Stimulated activated CD8-positive, alpha-beta memory T cell treated with anti-CD3 and anti-CD28 coated beads, Interleukin-12 subunit alpha, Interleukin-12 subunit beta, amount 100 ng/mL, for 1 hour (primary cell): ENCODE results near the gene EHD2.
"Not testable (repeated sequence)": the region's sequence is repeated elsewhere in the genome, so short reads cannot be mapped to it uniquely, and the experiment has no call there.

Experiments used
- DNase-seq: peaks from one replicate; pipeline ENCODE4 v3.0.0-alpha.2; 2020; ENCODE audit warnings: low read depth

EHD2 gene

DNA sequence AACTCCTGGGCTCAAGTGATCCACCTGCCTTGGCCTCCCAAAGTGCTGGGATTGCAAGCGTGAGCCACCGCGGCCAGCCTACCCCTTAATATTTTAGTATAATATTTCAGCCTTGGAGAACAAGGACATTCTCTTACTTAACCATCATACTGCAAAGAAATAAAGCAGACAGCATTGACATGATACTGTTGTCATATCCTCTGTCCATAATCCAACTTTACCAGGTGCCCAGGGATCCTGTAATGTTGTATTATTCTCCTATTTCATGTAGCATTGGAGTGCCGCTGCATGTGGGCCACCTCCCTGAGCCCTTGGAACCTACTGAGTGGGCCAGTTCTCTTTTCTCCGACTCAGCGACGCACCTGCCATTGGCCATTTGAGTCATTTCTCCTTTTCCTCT lies 21.4 kb upstream of the EHD2 start:
- DNase-seq, result no peak

DNA sequence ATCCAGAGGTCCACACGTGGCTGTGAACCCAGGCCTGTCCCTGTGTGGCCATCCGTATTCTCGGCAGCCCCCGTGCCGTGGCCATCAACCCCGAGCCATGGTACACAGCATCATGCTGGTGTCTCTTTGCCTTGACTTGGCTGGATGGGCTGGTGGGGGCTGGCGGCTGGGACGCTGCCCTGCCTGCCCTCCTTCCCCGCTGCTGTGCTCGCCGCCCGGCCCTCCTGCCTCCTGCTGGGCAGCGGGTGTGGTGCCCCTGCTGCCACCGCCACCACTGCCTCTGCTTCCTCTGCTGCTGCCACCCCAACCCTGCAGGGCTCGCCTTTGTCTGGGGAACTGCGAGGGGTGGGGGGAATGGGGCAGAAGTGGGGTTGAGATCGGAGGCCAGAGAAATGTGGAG lies 19.7 kb upstream of the EHD2 start:
- DNase-seq, result no peak

DNA sequence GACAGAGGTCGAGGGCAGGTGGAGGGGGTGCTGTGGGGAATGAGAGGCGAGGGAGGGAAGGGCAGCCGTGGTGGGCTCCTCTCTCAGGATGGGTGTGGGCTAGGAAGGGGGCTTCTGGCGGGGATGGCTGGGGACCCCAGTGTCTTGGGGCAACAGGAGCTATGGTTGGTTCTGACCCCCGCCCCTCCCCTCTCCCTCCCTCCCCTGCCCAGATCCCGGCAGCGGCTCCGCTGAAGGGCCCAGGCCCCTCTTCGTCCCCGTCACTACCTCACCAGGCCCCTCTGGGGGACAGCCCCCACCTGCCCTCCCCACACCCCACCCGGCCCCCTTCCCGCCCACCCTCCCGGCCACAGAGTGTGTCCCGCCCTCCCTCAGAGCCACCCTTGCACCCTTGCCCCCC lies 19.3 kb upstream of the EHD2 start:
- DNase-seq, result no peak

DNA sequence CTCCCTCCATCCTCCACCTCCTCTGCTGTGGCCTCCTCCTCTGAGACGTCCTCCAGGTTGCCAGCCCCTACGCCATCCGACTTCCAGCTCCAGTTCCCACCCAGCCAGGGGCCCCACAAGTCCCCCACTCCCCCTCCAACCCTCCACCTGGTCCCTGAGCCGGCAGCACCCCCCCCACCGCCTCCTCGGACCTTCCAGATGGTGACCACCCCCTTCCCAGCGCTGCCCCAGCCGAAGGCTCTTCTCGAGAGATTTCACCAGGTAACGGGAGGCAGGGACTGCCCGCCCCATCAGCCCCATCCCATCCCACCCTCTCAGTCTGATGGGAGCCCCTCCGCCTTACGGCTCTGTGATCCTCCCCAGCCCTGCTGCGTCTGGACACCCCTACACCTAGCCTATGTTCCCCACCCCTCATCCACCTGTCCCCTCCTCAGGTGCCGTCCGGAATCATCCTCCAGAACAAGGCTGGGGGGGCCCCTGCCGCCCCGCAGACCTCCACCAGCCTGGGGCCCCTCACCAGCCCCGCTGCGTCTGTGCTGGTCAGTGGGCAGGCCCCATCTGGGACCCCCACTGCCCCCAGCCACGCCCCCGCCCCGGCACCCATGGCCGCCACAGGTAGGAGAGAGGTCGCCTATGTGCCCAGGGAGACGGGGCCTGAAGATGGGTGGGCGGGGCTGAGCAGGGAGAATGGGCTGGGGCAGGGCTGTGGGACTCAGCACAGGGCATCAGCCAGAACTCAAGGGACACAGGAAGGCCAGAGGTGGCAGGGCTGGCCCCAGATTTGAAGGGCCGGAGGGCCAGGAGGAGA lies 18.6 kb upstream of the EHD2 start:
- no peak for DNase-seq

DNA sequence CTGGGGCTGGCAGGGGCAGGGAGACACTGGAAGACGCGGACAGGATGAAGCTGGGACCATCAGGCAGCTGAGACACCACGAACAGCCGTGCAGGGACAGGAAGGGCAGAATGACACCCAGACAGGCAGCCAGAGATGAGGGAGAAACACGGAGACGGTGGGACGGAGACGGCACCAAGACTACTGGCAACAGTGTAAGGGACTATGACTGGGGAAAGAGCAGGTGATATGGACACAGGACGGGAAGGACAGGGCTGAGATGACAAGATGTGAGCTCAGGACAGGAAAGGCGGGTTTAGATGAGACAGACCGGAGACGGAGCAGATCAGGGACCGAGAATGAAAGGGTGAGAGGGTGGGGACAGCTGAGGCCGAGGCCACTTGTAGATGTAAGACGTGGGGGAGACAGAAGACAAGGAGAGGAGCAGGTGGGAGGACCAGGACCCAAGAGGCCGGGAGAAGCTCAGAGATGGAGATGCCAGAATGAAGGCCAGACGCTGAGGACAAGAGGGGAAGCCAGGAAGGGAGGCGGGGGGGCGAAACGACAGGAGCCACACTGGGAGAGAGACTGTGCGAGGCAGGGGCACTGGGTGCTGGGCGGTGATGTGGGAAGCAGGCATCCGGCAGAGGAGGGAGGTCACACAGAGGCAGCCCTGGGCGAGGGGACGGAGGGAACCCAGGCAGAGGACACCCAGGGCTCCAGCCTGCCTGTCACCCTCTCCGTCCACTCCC lies 17.5 kb upstream of the EHD2 start:
- no peak for DNase-seq

DNA sequence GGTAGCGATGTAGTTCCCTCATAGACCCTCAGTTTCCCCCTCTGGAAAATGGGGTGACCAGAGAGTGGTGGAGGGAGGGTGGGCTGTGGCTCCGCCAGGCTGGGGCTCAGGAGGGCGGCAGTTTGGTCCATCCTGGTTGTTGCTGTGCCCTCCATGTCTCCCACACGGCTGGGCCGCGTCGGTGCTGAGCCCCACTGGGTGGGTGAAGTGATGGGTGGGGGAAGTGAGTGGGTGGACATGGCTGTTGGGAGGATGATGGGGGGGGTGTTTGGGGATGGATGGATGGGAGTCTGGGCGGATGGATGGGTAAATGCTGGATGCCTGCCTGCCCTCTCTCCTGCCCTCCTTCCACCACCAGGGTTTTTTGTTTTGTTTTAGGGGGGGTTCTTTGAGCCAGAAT lies 16.6 kb upstream of the EHD2 start:
- no peak for DNase-seq

DNA sequence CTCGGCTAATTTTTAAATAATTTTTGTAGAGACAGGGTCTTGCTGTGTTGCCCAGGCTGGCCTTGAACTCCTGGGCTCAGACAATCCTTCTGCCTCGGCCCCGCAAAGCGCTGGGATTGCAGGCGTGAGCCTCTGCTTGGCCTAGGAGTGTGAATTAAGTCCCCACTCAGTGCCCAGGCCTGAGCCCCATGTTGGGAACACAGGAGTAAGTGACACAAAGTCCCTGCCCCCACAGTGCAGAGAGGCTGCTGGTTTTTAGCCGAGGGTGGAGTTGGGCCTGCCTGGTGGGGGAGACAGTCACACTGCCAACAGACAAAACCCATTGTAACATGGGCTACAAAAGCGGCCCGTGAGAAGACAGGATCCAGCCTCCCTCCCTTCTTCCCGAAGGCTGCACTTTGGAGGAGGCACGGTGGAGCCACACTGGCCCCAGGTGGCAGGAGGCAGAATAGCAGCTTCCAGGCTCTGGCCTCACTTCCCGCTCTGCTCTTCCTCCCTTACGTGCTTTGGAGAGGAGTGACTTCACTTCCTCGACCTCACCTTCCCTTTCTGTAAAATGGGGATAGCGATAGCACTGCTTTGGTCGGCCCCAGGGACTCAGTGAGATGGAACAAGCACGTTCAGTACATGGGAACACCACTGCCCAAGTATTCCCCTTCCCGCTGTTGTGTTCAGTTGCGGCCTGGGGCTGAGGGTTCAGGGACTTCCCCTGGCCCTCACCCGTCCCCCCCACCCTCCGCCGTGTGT lies 15.2 kb upstream of the EHD2 start:
- peak; percentile 16 for DNase-seq

DNA sequence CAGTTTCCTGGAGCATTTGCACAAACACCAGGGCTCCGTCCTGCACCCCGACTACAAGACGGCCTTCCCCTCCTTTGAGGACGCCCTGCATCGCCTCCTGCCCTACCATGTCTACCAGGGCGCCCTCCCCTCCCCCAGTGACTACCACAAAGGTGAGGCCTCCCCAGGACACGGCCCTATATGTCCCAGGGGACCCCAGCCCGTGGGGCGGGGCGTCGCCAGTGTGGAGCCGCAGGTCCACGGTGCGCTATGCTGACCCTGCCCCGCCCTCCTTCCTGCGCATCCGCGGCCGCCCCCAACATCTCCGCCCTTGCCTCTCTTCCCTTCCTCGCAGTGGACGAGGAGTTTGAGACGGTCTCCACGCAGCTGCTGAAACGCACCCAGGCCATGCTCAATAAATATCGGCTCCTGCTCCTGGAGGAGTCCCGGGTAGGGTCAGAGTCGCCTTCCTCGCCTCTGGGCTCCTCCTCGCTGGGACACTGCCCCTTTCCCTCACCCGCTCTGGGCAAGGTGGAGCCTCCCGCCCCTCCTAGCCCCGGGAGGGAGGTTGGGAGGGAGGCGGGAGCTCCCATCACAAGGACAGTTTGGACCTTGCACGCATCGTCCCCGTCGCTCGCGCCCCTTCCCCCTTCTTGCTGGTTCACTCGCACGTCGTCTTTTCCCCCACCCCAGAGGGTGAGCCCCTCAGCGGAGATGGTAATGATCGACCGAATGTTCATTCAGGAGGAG lies 14.4 kb upstream of the EHD2 start:
- no peak for DNase-seq

DNA sequence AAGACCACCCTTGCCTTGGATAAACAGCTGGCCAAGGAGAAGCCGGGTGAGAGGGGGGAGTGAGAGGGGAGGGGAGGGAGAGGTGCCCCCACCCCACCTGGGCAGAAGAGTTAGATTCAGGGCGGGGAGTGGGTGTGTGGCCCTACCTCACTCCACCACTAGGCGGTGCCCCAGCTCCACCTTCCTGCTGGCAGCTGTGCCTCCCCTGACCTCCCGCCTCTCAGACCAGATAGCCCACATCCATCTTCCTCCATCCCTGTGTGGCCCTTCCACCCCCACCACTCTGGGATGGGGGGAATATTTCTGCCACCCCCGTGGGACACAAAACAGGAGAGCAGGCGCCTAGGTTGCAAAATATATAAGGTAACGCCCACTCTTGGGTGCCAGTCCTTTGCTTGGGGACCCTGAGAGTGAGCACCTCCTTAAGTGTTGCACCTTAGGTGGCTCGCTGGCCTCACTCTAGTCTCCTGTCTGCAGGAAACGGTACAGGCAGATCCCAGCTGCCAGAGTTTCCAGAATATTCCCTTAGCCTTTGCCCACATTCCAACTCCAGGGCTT lies 13.8 kb upstream of the EHD2 start:
- DNase-seq, result peak; percentile 13

DNA sequence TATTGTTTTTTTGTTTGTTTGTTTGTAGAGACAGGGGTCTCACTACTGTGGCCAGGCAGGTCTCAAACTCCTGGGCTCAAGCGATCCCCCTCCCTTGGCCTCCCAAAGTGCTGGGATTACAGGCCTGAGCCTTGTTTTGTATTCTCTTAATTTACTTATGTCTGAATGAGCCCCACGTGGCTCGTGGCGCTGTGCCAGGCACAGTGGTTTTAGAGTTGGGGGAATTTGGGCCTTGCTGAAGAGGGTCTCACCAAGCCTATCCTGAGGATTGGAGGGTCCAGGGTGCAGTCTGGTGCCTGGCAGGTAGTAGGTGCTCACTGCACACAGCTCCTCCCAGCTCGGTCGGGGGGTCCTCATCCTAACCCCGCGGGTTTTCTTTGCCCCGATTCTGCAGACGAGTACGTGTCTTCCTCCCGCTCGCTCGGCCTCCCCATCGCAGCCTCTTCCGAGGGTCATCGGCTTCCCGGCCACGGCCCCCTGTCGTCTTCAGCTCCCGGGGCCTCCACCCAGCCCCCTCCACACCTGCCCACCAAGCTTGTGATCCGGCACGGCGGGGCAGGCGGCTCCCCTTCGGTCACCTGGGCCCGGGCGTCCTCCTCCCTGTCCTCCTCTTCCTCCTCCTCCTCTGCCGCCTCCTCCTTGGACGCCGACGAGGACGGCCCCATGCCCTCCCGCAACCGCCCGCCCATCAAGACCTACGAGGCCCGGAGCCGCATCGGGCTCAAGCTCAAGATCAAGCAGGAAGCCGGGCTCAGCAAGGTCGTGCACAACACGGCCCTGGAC lies 12.1 kb upstream of the EHD2 start:
- DNase-seq, result no peak

DNA sequence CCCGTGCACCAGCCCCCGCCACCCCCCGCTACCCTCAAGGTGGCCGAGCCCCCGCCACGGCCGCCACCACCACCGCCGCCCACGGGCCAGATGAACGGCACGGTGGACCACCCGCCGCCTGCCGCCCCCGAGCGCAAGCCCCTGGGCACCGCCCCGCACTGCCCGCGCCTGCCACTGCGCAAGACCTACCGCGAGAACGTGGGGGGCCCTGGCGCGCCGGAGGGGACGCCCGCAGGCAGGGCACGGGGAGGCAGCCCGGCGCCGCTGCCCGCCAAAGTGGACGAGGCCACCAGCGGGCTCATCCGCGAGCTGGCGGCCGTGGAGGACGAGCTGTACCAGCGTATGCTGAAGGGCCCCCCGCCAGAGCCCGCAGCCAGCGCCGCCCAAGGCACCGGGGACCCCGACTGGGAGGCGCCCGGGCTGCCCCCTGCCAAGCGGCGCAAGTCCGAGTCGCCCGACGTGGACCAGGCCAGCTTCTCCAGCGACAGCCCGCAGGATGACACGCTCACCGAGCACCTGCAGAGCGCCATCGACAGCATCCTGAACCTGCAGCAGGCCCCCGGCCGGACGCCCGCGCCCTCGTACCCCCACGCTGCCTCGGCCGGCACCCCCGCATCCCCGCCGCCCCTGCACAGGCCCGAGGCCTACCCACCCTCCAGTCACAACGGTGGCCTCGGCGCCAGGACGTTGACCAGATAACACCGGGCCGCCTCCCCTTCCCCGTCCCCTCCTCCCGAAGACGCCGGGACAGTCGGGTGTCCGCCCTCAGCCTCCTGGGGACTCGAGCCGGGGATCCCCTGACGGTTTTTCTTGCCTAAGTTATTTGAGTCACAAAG lies 11.3 kb upstream of the EHD2 start:
- no peak for DNase-seq

DNA sequence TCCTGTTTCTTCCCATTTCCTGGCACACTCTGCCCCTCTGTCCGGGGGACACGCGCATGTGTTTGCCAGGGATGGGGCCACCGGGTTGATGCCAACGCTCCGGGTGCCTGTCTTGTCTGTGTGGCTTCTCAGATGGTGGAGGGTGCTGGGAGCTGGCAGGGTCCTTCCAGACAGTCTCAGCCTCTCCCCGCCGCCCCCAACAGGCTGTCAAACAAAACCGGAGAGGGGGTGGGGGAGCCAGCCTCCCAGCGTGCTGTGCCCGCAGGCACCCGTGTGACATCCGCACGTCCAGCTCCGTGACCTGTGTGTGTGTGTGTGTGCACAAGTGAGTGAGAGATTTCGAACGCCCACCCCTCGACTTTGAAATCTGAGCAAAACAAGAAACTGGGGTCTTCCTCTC lies 10.6 kb upstream of the EHD2 start:
- no peak for DNase-seq

DNA sequence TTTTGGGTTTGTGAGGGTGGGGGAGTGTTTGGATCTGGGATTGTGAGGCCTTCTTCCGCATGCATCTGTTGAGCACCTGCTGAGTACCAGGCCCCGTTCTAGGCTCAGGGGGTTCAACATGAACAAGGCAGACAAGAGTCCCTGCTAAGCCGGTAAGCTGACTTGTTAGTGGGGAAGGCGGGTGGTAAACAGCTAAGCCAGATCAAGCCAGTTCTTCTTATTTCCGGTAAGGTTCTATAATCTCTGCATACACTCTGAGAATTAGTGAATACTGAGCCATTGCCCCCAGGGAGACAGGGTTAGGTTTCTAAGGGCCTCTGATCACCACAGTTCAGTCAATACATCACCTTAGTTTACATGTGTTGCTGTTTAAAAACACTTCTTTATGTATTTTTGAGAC lies 9.9 kb upstream of the EHD2 start:
- no peak for DNase-seq

DNA sequence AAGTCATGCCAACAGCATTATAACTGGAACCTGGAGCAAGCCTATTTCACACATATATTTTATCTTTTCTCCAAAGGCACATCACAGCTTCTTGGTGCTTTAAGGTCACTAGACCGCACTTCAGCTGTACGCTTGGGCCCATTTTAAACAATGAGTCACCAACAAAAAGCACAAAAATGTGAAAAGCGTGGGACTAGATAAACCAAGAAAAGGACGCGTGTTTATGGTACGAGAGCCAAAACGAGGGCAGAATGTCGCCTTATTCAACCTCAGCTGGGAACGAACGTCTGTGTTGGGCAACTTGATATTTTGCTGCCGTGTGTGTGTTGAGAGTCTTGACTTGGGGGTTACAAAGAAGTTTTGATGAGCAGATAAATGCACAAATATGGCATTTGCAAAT lies 9.2 kb upstream of the EHD2 start:
- no peak for DNase-seq

DNA sequence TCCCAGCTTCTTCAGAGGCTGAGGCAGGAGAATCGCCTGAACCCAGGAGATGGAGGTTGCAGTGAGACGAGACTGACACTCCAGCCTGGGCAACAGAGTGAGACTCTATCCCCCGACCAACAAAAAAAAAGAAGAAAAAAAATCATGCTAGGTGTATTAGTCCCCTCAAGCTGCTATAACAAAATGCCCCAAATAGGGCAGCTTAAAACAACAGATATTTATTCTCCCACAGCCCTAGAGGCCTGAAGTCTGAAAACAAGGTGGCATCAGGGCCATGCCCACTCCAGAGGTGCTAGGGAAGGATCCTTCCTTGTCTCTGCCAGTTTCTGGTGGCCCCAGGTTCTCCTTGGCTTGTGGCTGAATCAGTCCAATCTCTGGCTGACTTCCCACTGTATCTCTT lies 8.6 kb upstream of the EHD2 start:
- DNase-seq, result no peak

DNA sequence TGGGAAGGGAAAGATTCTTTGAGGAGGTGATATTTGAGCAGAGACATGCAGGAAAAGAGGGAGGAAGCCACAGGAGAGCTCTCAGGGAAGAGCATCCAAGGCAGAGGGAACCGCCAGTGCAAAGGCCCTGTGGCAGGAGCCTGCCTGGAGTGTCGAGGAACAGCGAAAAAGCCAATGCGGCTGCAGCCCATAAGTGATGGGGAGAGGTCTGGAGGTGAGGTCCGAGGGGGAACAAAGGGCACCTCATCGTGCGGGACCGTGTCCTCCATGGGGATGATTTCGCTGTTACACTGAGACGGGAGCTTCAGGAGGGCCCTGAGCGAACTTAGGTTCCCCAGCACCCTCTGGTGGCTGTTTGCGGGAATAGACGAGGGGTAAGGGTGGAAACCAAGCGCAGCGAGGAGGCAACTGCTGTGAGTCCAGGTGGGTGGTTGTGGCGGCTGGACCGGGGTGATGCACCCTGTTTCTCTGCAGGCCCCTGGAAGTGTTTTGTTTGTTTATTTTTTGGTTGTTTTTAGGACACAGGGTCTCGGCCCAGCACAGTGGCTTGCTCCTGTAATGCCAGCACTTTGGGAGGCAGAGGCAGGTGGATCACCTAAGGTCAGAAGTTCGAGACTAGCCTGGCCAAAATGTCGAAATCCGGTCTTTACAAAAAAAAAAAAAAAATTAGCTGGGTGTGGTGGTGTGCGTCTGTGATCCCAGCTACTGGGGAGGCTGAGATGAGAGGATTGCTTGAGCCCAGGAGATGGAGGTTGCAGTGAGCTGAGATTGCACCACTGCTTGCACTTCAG lies 5.9 kb upstream of the EHD2 start:
- peak; percentile 50 for DNase-seq

DNA sequence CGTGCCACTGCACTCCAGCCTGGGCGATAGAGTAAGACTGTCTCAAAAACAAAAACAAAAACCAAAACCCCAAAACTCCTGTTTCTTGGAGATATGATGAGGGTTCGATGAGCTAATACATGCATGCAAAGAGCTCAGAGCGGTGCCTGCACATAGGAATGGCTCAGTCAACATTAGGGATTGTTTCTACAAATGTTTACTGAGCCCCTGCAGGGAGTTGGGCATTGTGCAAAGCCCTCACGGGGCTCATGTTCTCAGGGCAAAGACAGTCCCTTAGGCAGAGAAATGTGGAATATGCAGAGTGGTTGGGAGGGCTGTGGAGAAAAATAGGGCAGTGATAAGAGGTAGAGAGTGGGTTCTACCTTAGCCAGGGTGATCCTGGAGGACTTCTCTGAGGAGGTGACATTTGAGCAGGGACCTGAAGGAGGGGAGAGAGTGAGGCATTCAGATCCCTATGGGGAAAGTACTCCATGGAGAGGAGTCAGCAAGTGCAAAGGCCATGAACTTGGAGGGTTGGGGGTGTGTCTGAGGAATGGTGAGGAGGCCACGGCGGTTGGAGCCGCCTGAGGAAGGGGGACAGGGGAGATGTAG lies 1.5 kb upstream of the EHD2 start:
- DNase-seq, result no peak

DNA sequence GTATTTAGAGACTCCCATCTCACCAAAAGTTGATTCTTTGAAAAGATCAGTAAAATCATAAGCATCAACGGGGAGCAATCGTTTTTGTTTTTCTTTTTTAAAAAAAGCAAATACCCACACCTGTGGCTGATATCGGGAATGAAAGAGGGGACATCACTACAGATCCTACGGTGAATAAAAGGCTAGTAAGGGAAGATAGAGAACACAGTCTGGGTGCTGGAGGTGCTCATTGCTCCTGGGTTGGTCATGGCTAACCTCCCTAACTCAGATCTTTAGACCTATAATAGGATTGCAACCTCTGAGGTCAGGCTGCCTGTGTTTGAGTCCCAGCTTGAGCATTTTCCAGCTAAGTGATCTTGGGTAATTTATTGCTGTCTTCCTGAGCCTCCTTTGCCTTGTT lies 1.1 kb downstream of the EHD2 start:
- DNase-seq, result no peak

DNA sequence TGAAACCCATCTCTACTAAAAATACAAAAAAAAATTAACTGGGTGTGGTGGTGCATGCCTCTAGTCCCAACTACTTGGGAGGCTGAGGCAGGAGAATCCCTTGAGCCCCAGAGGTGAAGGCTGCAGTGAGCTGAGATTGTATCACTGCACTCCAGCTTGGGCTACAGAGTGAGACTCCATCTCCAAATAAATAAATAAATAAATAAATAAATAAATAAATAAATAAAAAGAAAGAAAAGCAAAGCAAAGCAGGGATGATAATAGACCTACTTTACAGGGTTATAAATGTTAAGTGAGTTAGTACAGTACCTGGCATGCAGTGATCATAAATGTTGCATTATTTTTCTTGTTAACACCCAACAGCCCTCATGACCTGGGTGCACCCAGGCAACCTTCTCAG lies 1.6 kb downstream of the EHD2 start:
- not testable (repeated sequence) for DNase-seq
